ENCODE measurements around the gene FSIP1.
A peak's percentile ranks its signal among the peaks of the same experiment; 100 is the strongest.

Gene FSIP1

GRCh38 chr15:39792025-39792843, 9.6 kb upstream of the FSIP1 start:
- DNase-seq = no peak

GRCh38 chr15:39789736-39790135, 7.1 kb upstream of the FSIP1 start:
- DNase-seq = no peak

- DNase-seq = no peak
Observed at GRCh38 chr15:39788800-39789565, 6.3 kb upstream of the FSIP1 start.

DNA sequence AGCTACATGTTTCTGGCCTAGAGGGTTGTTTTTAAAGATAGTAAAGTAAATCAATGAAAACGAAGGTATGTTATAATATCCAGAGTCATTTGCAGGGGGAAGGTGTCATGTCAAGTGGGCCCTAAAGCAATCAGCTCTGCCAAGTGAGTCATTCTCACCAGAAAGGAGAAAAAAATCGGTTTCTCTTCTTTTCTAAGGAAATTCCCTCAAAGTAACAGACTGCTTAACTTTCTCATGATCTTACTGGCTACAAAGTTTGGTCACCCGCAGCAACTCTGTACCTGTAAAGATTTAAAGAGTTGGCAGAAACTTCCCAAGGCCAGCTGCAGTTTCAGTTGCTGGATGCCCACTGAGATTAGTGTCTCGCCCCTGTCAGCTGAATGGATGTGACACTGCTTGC, 5.5 kb upstream of the FSIP1 start:
- no peak for DNase-seq

GRCh38 chr15:39787479-39787878, 4.8 kb upstream of the FSIP1 start:
- no peak for DNase-seq

DNA sequence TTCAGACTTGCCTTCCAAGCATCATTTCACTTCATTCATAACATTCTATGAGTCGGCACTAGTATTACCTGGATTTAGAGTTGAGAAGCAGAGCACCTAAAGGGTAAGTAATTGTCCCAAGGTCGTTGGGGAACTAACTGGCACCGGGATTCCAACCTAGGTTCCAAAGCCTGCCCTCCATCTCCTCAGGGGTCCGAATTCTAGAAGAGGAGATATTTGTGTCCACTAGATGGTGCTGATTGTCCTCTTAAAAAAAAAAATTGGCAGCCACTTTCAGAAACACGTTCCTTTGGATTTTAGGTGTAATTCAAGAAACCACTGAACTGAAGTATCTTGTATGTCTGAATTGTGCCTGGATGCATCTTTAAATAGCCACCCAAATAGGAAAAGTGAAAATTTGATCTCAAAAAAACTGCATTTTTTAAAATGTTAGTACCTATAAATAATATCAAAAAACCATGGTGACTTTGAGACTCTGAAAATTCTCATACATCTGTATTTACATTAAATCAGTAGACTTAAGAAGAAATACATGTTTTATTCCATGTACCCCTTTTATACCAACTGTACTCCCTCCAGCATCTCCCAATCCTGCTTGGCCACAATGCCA, 3.9 kb upstream of the FSIP1 start:
- DNase-seq = peak; percentile 53

DNA sequence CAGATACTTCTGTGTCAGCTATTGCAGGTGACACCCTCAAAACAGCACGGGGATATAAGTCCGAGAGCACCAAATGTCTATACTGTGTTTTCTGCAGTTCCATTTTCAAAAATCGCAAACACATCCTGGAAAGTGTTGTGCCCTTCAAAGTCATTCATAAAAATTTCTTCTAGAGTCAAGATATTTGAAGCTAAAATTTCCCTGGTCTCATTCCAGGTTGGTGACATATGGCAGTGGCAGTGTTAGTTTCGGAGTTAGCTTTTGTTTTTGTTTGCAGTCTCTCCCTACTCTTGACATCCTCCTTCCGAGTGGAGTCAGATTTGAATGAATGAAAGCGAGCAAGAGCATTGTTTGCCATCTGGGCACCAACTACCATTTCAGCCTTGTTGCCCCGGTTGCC, 3.2 kb upstream of the FSIP1 start:
- no peak for DNase-seq

DNA sequence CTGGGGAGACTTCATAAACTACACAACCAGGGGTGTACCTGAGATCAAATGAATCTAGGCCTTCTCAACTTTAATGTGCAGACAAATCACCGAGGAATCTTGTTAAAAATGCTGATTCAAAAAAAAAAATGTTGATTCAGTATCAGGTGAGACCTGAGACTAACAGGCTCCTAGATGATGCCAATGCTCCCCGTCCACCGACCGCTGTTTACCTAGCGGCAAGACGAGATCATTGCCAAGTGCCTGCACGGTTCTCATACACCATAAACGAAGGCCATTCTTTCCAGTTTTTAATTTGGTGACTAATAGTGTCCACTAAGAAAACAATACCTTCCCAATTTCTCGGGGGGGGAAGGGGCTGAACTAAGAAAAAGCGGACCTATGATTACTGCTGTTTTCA, 2.5 kb upstream of the FSIP1 start:
- DNase-seq = no peak

- DNase-seq = no peak
Observed at GRCh38 chr15:39784638-39785037, 2.0 kb upstream of the FSIP1 start.

DNA sequence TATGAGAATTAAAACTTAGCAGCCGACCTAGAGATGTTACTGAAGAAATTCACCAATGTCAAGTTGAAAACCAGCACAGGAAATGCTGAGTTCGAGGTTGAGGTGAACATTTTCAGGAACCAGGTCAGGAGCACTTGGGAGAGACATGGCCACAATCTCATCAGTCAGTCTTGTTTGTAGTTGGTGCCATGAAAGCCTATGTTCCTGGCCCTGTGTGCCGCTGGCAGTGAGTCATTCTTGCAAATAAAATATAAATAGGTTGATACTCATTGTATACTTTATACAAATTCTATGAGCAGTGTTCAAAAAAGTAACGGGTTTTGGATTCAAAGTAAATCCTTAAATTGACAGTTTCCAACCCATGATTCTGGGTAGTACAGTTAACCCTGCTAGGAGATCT, 1.5 kb upstream of the FSIP1 start:
- no peak for DNase-seq

DNA sequence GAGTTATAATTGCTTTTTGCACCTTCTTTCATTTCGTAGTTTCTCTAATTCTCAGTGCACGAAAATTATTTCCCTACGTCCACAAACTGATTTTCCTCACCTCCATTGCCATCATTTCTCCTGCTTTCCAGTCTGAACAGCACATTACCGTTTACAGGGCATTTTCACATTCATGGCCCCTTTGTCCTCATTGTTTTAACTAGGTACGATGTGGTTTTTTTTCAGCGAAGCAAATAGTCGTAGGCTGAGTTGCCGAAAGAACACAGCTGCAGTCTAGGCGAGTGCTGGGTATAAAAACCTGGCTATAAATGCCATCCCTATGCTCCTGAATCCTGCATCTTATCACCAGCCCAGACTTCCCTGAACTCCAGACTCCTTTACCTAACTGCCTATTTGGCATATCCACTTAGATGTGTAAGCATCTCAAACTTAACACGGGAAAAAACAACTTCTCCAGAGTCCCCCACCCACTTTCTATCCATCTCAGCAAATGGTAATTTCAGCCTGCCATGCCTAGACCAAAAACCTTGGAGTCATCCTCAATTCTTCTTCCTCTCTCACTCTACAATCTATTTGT, 691 bp upstream of the FSIP1 start:
- DNase-seq = peak; percentile 7

- no peak for DNase-seq
Observed at GRCh38 chr15:39781967-39782302, 706 bp downstream of the FSIP1 start.

DNA sequence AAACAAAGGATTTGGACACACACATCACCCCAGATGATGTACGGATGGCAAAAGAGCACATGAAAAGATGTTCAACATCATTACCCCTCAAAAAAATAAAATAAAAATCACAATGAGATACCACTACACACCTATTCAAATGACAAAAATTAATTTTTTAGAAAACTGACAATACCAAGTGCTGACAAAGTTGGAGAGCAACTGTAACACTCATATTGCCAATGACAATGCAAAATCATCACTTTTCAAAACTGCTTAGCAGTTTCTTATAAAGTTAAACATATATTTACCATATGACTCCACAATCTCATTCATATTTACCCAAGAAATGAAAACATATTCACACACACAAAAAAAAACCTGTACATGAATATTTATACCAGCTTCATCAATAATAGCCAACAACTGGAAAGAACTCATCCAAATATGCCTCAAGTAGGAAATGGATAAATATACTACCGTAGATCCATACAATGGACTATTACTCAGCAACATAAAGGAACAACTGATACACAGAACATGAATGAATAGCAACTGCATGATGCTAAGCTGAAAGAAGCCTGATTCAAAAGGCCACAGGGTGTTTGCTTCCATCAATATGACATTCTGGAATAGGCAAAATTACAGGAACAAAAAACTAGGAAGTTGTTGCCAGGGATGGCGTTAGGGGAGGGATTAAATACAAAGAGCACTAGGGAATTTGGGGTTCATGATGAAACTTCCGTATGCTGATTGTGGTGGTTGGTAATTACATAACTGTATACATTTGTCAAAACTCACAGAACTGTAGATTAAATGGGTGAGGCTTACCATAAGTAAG, 1.3 kb downstream of the FSIP1 start:
- no peak for DNase-seq

DNA sequence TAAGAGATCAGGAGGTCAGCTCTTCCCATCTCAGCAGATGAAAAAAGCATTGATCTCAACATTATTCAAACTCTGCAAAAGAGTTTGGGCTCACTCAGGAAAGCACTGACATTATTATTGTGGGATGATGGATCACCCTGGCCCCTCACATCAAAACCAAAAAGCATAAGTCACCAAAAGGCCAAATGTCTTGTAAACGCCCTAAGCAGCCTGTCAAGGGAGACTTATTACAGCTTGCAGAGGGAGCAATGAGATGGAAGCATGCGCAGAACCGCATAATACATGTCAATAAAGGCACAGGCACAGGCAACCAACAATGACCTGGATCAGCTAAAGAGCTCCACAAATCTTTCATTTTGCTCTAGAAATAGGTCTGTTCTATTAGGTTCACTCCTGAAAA, 4.6 kb downstream of the FSIP1 start:
- no peak for DNase-seq

- no peak for DNase-seq
Observed at GRCh38 chr15:39777496-39777895, 5.1 kb downstream of the FSIP1 start.

GRCh38 chr15:39776068-39776467, 6.6 kb downstream of the FSIP1 start:
- DNase-seq = no peak

GRCh38 chr15:39774688-39775267, 7.9 kb downstream of the FSIP1 start:
- DNase-seq = peak; percentile 58

- no peak for DNase-seq
Observed at GRCh38 chr15:39770748-39771689, 11.6 kb downstream of the FSIP1 start.

DNA sequence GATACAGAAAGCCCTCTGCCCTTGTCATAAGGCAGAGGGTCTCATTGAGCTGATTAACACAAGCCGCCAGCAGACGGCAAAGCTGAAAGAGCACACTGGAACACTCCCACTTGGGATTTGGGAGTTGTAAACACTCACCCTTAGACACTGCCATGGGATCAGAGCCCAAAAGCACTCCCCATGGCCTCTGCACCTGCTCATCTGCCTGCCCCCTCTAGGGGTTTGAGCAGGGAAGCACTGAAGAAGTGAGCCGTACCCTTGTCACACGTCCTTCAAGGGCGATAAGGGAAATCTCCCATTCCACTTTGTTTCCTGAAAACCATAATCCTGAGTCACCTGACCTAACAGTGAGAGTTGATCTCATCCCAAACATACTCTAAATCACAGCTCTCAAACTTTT, 14.7 kb downstream of the FSIP1 start:
- no peak for DNase-seq

- DNase-seq = no peak
Observed at GRCh38 chr15:39761006-39761405, 21.6 kb downstream of the FSIP1 start.

- peak; percentile 67 for DNase-seq
Observed at GRCh38 chr15:39756806-39757522, 25.7 kb downstream of the FSIP1 start.
